ENCODE results near the gene RWDD4. TPM values are rescaled to one million over a fixed set of nuclear protein-coding genes. Genes with fewer than 3 reads are reported as not detected.
"Not testable (repeated sequence)": the region's sequence is repeated elsewhere in the genome, so short reads cannot be mapped to it uniquely, and the experiment has no call there.

The RWDD4 gene
- total RNA-seq, 2 donors from 2014 or later = 24.4 to 27.6 TPM

DNA sequence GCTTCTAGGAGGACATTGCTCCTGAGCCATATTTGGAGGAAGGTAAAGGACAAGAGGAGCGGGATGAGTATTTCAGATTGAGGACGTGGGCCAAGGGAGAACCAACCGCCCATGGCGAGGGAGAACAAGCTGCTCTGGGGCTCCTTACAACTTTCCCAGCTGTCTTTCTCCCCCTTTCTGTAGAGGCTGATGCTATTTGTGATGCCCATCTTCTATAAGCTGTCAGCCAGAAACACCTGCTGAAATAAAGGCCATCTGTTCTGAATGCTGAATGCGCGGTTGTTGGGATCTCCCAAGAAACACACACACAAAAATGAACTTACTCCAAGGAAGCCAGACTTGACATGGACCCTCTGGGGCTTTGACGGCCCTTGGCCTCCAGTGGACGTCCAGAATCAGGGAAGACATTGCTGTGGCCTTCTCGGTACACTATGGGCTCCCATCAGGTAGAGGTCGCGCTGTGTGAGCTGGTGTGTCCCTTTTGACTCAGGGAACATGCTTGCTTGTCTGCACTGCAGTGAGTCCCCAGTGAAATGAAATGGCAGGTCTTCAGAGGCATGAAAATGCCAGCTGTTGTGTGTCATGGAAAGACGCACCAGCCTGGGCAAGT, 30.9 kb downstream of the RWDD4 start:
- H3K9me3 ChIP-seq = no peaks in the 10 kb centered on the region
- no peak for TF ChIP-seq POLR2AphosphoS5 (IDR thresholded peaks at IDR 0.05)
- no peak for TF ChIP-seq POLR2A (IDR thresholded peaks at IDR 0.05)
- TF ChIP-seq, protein P1, sequence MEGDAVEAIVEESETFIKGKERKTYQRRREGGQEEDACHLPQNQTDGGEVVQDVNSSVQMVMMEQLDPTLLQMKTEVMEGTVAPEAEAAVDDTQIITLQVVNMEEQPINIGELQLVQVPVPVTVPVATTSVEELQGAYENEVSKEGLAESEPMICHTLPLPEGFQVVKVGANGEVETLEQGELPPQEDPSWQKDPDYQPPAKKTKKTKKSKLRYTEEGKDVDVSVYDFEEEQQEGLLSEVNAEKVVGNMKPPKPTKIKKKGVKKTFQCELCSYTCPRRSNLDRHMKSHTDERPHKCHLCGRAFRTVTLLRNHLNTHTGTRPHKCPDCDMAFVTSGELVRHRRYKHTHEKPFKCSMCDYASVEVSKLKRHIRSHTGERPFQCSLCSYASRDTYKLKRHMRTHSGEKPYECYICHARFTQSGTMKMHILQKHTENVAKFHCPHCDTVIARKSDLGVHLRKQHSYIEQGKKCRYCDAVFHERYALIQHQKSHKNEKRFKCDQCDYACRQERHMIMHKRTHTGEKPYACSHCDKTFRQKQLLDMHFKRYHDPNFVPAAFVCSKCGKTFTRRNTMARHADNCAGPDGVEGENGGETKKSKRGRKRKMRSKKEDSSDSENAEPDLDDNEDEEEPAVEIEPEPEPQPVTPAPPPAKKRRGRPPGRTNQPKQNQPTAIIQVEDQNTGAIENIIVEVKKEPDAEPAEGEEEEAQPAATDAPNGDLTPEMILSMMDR (IDR thresholded peaks at IDR 0.05) = no peak
- no peak overlapping the region for H3K4me3 ChIP-seq
- no peaks in the 10 kb centered on the region for H3K36me3 ChIP-seq
- DNase-seq (ENCODE audit: low spot score) = no peak
- no peaks in the 10 kb centered on the region for H3K27me3 ChIP-seq (replicated peaks; ENCODE audit: insufficient read depth)
- H3K4me1 ChIP-seq (replicated peaks) = no peaks in the 10 kb centered on the region
- no peak overlapping the region for H3K27ac ChIP-seq
- WGBS = 88% methylated on average over 12 of the region's 12 CpGs
- intact Hi-C loops (cut with DNase I) = no loop called here

DNA sequence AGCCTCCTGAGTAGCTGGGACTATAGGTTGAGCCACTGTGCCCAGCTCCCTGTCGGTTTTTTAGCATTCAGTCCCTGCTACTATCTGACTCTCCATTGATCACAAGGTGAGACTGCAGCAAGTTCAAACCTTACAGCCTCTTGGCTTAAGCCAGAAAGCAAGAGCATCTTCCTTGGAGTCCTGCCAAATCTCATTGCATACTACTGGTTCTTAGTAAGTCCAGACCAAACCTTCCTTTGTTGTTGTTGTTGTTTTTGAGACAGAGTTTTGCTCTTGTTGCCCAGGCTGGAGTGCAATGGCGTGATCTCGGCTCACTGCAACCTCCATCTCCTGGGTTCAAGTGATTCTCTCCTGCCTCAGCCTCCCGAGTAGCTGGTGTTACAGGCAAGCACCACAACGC, 31.7 kb downstream of the RWDD4 start:
- H3K4me3 ChIP-seq; intact Hi-C loops (cut with DNase I); H3K36me3 ChIP-seq; H3K27ac ChIP-seq; H3K4me1 ChIP-seq (replicated peaks); DNase-seq (ENCODE audit: low spot score); H3K9me3 ChIP-seq; H3K27me3 ChIP-seq (replicated peaks; ENCODE audit: insufficient read depth): not testable (repeated sequence)
- 97% methylated on average over 5 of the region's 5 CpGs for WGBS

DNA sequence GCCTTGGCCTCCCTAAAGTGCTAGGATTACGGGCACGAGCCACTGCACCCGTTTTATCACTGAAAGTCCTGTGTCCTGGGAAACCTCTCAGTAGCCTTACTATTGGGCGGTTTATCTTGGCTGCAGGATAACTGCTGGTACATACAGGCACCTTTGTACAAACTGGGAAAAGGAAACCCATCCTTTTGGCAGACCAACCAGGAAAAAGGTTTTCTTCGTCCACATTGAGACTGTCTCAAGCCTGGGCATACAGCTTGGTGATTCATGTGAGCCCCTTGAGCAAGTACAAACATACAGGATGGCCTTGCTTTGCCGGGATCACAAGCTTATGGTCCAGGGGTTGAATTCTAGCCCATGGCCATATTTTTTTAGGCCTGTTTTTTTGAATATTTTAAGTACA, 32.8 kb downstream of the RWDD4 start:
- H3K27ac ChIP-seq = no peak overlapping the region
- 54% methylated on average over 6 of the region's 6 CpGs for WGBS
- peak; percentile 86 for TF ChIP-seq POLR2AphosphoS5 (IDR thresholded peaks at IDR 0.05)
- TF ChIP-seq, protein P1 (IDR thresholded peaks at IDR 0.05) = no peak
- no peaks in the 10 kb centered on the region for H3K27me3 ChIP-seq (replicated peaks; ENCODE audit: insufficient read depth)
- H3K36me3 ChIP-seq = no peaks in the 10 kb centered on the region
- intact Hi-C loops (cut with DNase I) = no loop called here
- H3K9me3 ChIP-seq = no peaks in the 10 kb centered on the region
- no peak overlapping the region for H3K4me3 ChIP-seq
- DNase-seq (ENCODE audit: low spot score) = peak; percentile 71
- H3K4me1 ChIP-seq (replicated peaks) = no peaks in the 10 kb centered on the region

DNA sequence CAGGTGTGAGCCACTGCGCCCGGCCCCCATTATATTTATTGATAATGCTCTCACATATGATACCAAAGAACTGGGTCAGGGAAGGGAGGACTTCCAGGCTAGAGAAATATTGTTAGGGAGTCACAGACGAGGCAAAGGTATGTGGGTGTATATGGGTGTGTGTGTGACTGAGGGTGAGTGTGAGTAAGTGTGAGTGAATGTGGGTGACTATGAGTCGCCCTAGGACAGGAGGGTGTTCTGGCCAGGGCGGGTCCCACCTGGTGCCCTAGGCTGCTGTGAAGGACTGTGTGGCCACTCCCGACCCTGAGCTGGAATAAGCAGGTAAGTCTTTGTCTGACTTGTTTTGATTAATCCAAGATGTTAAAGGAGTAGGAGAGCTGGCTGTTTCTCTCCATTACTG, 34.4 kb downstream of the RWDD4 start:
- no peaks in the 10 kb centered on the region for H3K36me3 ChIP-seq
- TF ChIP-seq, protein P1 (IDR thresholded peaks at IDR 0.05) = no peak
- no peak for DNase-seq (ENCODE audit: low spot score)
- intact Hi-C loops (cut with DNase I) = no loop called here
- H3K9me3 ChIP-seq = no peaks in the 10 kb centered on the region
- no peaks in the 10 kb centered on the region for H3K27me3 ChIP-seq (replicated peaks; ENCODE audit: insufficient read depth)
- no peaks in the 10 kb centered on the region for H3K4me1 ChIP-seq (replicated peaks)
- no peak overlapping the region for H3K4me3 ChIP-seq
- WGBS = 90% methylated on average over 6 of the region's 6 CpGs
- H3K27ac ChIP-seq = no peak overlapping the region

DNA sequence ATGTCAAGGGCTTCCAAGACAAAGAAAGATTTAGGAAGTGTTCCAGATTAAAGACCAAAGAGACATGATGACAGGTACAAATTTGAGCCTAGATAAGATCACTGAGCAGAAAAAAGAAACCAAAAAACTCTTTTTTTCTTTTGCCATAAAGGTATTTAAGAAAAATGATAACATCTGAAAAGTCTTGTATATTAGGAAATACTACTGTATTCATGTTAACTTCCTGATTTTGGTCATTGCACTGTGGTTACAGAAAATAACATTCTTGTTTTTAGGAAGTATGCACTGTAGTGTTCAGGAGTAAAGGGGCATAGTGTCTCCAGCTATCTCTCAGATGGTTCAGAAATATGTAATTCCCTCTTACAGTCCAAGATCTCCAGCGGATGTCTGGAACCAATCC, 37.1 kb downstream of the RWDD4 start:
- DNase-seq (ENCODE audit: low spot score) = no peak
- Histone ChIP-seq H3K4me3 (no peak overlapping the region), H3K36me3 (no peaks in the 10 kb centered on the region), H3K27me3 (replicated peaks; ENCODE audit: insufficient read depth) (no peaks in the 10 kb centered on the region), H3K27ac (no peak overlapping the region), H3K9me3 (no peaks in the 10 kb centered on the region), H3K4me1 (replicated peaks) (no peaks in the 10 kb centered on the region)
- intact Hi-C loops (cut with DNase I) = no loop called here
- TF ChIP-seq POLR2AphosphoS5 (IDR thresholded peaks at IDR 0.05) = no peak
- TF ChIP-seq, protein P1 (IDR thresholded peaks at IDR 0.05) = no peak
- no peak for TF ChIP-seq POLR2A (IDR thresholded peaks at IDR 0.05)
- 41% methylated on average over 1 of the region's 1 CpG for WGBS

Measured in prostate gland (tissue), 2 donors.